HepG2 (cell line): Measurements from ENCODE around the gene PARP8. TPM values are rescaled to one million over a fixed set of nuclear protein-coding genes. Genes with fewer than 3 reads are reported as not detected.

Source experiments
- ATAC-seq: fragments of 200-7000 bp; cut with Tn5 transposase; 3 replicates; pipeline ENCODE4 v1.9.1; 2020; ENCODE audit warnings: mild to moderate bottlenecking, moderate library complexity
- BruUV-seq: library from RNA; stranded (reverse); fragments of 400-500 nt; replicated peaks from 2 replicates; lab custom pipeline; 2021; lab: Mats Ljungman, UMichigan
- CTCF ChIA-PET: fragments of 300-600 bp; formaldehyde crosslinking; extraction: SDS; loops from one replicate; lab custom pipeline; 2021; ENCODE audit warnings: low total read pairs, inconsistent platforms, low intra/inter-chr PET ratio; lab: Yijun Ruan, JAX
- POLR2A ChIA-PET: fragments of 350-600 bp; sonication (Branson Sonifier 250); formaldehyde crosslinking; loops from one replicate; lab custom pipeline; 2020; ENCODE audit warnings: antibody characterized with exemption, inconsistent platforms; lab: Yijun Ruan, JAX
- DNase-seq: peaks from one replicate; pipeline ENCODE4 v3.0.0-alpha.2; 2015; ENCODE audit warnings: low spot score
- FAIRE-seq: peaks from 3 replicates; lab custom pipeline; 2011; peaks lifted over from hg19 to GRCh38; lab: Jason Lieb, UNC
- H2AFZ ChIP-seq: one replicate; pipeline ENCODE4 v1.6.1; 2011; ENCODE audit warnings: low read length, inconsistent platforms
- H3K27ac ChIP-seq: fragments of 300-600 bp; 3 replicates; pipeline ENCODE4 v1.8.0; 2011; ENCODE audit warnings: mixed run types, mild to moderate bottlenecking, mixed read lengths, low read length, inconsistent platforms; ENCODE audit not compliant: insufficient read depth; ENCODE audit errors: extremely low read length
- H3K27me3 ChIP-seq, 2 experiments: fragments of 200-600 bp in 1 of 2; 2 replicates in 1 of 2; 3 replicates in 1 of 2; pipeline versions ENCODE4 v1.6.0 to v1.8.0; 2011; ENCODE audit warnings: low read length in 2 of 2, mild to moderate bottlenecking in 2 of 2, moderate library complexity in 2 of 2, inconsistent platforms in 1 of 2; ENCODE audit not compliant: insufficient read depth in 2 of 2, control insufficient read depth in 1 of 2
- H3K36me3 ChIP-seq, 2 experiments: fragments of 200-600 bp in 1 of 2; replicated peaks in 1 of 2; 2 replicates in 1 of 2; 3 replicates in 1 of 2; pipeline versions ENCODE4 v1.5.1 to v1.8.0; 2011; ENCODE audit warnings: low read length in 2 of 2, inconsistent platforms in 1 of 2; ENCODE audit not compliant: insufficient read depth in 2 of 2, control insufficient read depth in 1 of 2
- H3K4me1 ChIP-seq: 2 replicates; pipeline ENCODE4 v1.5.1; 2012; ENCODE audit warnings: low read length, inconsistent platforms; ENCODE audit not compliant: insufficient read depth
- H3K4me2 ChIP-seq: 2 replicates; pipeline ENCODE4 v1.6.0; 2011; ENCODE audit warnings: low read depth, low read length, inconsistent platforms
- H3K4me3 ChIP-seq, 3 experiments: fragments of 200-600 bp in 1 of 3; sonication (generic), shearing (Covaris generic) in 1 of 3; replicated peaks in 1 of 3; 2 replicates each; pipeline ENCODE4 v1.5.1; 2011 to 2016; ENCODE audit warnings: low read length in 3 of 3, inconsistent platforms in 2 of 3, low read depth in 2 of 3, mild to moderate bottlenecking in 2 of 3, control low read depth in 1 of 3, mixed read lengths in 1 of 3; ENCODE audit not compliant: insufficient read depth in 1 of 3
- H3K79me2 ChIP-seq: one replicate; pipeline ENCODE4 v1.6.1; 2011; ENCODE audit warnings: low read length, inconsistent platforms; ENCODE audit not compliant: insufficient read depth
- H3K9ac ChIP-seq: 2 replicates; pipeline ENCODE4 v1.6.0; 2011; ENCODE audit warnings: mild to moderate bottlenecking, low read depth, low read length, inconsistent platforms; ENCODE audit not compliant: insufficient read depth
- H3K9me3 ChIP-seq: 2 replicates; pipeline ENCODE4 v1.5.1; 2012; ENCODE audit warnings: mild to moderate bottlenecking, low read length
- H4K20me1 ChIP-seq: 2 replicates; pipeline ENCODE4 v1.6.0; 2011; ENCODE audit warnings: inconsistent platforms, mild to moderate bottlenecking, low read length, moderate library complexity; ENCODE audit not compliant: insufficient read depth
- KAT7 ChIP-seq: IDR thresholded peaks from 2 replicates; pipeline ENCODE4 v1.6.1; 2018; ENCODE audit warnings: borderline replicate concordance, missing compliant biosample characterization
- ZNF660 ChIP-seq: sonication (generic); formaldehyde crosslinking; IDR thresholded peaks from 2 replicates; pipeline ENCODE4 v1.5.1; 2020; ENCODE audit warnings: mild to moderate bottlenecking, low read depth, missing genetic modification reagents, borderline replicate concordance
- WGBS: methylation state at CpG from one replicate; pipeline ENCODE4 v1.1.6; 2017; ENCODE audit warnings: low lambda C conversion rate; 5-methylcytosine and 5-hydroxymethylcytosine counted together
- in situ Hi-C: cut with HindIII; loops from 2 replicates; pipeline ENCODE4 v1.10.0; 2017; ENCODE audit warnings: low pct_unique_long_range_greater_than_20kb; ENCODE audit not compliant: extremely low pct_ligation_motif_present
- intact Hi-C: fragments of 100-400 bp; cut with micrococcal nuclease; formaldehyde crosslinking; loops from one replicate; pipeline ENCODE4 v1.10.0; 2022; ENCODE audit not compliant: unreplicated experiment
- polyA plus RNA-seq, 8 experiments: library from polyadenylated mRNA; depleted of rRNA in 3 of 8; stranded (reverse) in 7 of 8; unstranded in 1 of 8; fragments of >200 nt; fragmentation: Illumina TruSeq in 4 of 8; extraction: Trizol in 4 of 8; gene quantifications; 2 replicates each; pipeline versions ENCODE4 v1.2.1 to v1.2.3, GENCODE V29; 2011 to 2016; ENCODE audit warnings: low read depth in 4 of 8, missing spikeins in 1 of 8, mixed read lengths in 1 of 8; ENCODE audit not compliant: insufficient read depth in 1 of 8
- total RNA-seq, 5 experiments: library from RNA; depleted of rRNA; stranded (reverse); fragments of >200 nt; fragmentation: Illumina TruSeq; extraction: Trizol; gene quantifications; 2 replicates each; pipeline ENCODE4 v1.2.3, GENCODE V29; 2016; ENCODE audit warnings: low read depth in 1 of 5
- TF ChIP-seq, protein P1 (sequence below): sonication (generic); formaldehyde crosslinking; IDR thresholded peaks from 2 replicates; pipeline ENCODE4 v1.4.0; 2020; ENCODE audit warnings: missing genetic modification reagents, borderline replicate concordance
- TF ChIP-seq, protein P2 (sequence below): sonication (generic); formaldehyde crosslinking; IDR thresholded peaks from 2 replicates; pipeline ENCODE4 v1.5.1; 2020; ENCODE audit warnings: missing genetic modification reagents, mild to moderate bottlenecking, borderline replicate concordance
- TF ChIP-seq, protein P3 (sequence below): sonication (generic); formaldehyde crosslinking; IDR thresholded peaks from 2 replicates; pipeline ENCODE4 v1.5.1; 2020; ENCODE audit warnings: mild to moderate bottlenecking, missing genetic modification reagents, borderline replicate concordance

The PARP8 gene
- total and polyA plus RNA-seq, 2 of the 13 experiments (the other 11 are each of a cell fraction or from before 2014, with no cell fraction given): 0.11 to 0.29 TPM

DNA sequence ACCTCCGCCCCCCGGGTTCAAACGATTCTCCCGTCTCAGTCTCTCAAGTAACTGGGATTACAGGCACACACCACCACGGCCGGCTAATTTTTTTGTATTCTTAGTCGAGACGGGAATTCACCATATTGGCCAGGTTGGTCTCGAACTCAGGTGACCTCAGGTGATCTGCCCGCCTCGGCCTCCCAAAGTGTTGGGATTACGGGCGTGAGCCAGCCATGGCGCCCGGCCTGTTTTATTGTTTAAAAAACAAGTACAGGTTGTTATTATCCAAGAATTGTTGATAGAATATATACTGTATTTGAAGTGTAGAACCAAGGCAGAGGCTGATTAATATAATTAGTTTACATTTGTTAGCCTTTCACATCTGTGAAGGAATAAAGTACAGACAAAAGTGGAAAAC, 8.9 kb downstream of the PARP8 start:
- 52% methylated on average over 15 of the region's 15 CpGs for WGBS
- Histone ChIP-seq H3K79me2 (no peaks in the 10 kb centered on the region), H3K4me1 (no peaks in the 10 kb centered on the region), H3K4me2 (no peak overlapping the region), H3K4me3 (no peak overlapping the region), H3K9ac (no peak overlapping the region), H3K9me3 (no peaks in the 10 kb centered on the region), H3K36me3 (no peaks in the 10 kb centered on the region), H3K27me3 (no peaks in the 10 kb centered on the region), H3K27ac (no peak overlapping the region), H2AFZ (no peak overlapping the region), H4K20me1 (no peaks in the 10 kb centered on the region)
- no TSS peak for BruUV-seq
- intact Hi-C loops (no loop called here), in situ Hi-C loops (no loop called here)
- ChIA-PET POLR2A (no interaction called here), CTCF (no interaction called here)
- no peak for FAIRE-seq
- no peak for DNase-seq
- no peak for ATAC-seq
- no peak for TF ChIP-seq ZNF660
- TF ChIP-seq, protein P1, sequence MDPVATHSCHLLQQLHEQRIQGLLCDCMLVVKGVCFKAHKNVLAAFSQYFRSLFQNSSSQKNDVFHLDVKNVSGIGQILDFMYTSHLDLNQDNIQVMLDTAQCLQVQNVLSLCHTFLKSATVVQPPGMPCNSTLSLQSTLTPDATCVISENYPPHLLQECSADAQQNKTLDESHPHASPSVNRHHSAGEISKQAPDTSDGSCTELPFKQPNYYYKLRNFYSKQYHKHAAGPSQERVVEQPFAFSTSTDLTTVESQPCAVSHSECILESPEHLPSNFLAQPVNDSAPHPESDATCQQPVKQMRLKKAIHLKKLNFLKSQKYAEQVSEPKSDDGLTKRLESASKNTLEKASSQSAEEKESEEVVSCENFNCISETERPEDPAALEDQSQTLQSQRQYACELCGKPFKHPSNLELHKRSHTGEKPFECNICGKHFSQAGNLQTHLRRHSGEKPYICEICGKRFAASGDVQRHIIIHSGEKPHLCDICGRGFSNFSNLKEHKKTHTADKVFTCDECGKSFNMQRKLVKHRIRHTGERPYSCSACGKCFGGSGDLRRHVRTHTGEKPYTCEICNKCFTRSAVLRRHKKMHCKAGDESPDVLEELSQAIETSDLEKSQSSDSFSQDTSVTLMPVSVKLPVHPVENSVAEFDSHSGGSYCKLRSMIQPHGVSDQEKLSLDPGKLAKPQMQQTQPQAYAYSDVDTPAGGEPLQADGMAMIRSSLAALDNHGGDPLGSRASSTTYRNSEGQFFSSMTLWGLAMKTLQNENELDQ (CRISPR knock-in tag): no peak
- TF ChIP-seq, protein P2, sequence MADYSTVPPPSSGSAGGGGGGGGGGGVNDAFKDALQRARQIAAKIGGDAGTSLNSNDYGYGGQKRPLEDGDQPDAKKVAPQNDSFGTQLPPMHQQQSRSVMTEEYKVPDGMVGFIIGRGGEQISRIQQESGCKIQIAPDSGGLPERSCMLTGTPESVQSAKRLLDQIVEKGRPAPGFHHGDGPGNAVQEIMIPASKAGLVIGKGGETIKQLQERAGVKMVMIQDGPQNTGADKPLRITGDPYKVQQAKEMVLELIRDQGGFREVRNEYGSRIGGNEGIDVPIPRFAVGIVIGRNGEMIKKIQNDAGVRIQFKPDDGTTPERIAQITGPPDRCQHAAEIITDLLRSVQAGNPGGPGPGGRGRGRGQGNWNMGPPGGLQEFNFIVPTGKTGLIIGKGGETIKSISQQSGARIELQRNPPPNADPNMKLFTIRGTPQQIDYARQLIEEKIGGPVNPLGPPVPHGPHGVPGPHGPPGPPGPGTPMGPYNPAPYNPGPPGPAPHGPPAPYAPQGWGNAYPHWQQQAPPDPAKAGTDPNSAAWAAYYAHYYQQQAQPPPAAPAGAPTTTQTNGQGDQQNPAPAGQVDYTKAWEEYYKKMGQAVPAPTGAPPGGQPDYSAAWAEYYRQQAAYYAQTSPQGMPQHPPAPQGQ (CRISPR knock-in tag): no peak
- no peak for TF ChIP-seq KAT7
- TF ChIP-seq, protein P3, sequence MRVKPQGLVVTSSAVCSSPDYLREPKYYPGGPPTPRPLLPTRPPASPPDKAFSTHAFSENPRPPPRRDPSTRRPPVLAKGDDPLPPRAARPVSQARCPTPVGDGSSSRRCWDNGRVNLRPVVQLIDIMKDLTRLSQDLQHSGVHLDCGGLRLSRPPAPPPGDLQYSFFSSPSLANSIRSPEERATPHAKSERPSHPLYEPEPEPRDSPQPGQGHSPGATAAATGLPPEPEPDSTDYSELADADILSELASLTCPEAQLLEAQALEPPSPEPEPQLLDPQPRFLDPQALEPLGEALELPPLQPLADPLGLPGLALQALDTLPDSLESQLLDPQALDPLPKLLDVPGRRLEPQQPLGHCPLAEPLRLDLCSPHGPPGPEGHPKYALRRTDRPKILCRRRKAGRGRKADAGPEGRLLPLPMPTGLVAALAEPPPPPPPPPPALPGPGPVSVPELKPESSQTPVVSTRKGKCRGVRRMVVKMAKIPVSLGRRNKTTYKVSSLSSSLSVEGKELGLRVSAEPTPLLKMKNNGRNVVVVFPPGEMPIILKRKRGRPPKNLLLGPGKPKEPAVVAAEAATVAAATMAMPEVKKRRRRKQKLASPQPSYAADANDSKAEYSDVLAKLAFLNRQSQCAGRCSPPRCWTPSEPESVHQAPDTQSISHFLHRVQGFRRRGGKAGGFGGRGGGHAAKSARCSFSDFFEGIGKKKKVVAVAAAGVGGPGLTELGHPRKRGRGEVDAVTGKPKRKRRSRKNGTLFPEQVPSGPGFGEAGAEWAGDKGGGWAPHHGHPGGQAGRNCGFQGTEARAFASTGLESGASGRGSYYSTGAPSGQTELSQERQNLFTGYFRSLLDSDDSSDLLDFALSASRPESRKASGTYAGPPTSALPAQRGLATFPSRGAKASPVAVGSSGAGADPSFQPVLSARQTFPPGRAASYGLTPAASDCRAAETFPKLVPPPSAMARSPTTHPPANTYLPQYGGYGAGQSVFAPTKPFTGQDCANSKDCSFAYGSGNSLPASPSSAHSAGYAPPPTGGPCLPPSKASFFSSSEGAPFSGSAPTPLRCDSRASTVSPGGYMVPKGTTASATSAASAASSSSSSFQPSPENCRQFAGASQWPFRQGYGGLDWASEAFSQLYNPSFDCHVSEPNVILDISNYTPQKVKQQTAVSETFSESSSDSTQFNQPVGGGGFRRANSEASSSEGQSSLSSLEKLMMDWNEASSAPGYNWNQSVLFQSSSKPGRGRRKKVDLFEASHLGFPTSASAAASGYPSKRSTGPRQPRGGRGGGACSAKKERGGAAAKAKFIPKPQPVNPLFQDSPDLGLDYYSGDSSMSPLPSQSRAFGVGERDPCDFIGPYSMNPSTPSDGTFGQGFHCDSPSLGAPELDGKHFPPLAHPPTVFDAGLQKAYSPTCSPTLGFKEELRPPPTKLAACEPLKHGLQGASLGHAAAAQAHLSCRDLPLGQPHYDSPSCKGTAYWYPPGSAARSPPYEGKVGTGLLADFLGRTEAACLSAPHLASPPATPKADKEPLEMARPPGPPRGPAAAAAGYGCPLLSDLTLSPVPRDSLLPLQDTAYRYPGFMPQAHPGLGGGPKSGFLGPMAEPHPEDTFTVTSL: no peak
